ENCODE measurements around the gene GYG2. TPM values are rescaled to one million over a fixed set of nuclear protein-coding genes. Genes with fewer than 3 reads are reported as not detected.

GYG2 gene
- polyA plus RNA-seq, 1 donor = 13.2 TPM

DNA sequence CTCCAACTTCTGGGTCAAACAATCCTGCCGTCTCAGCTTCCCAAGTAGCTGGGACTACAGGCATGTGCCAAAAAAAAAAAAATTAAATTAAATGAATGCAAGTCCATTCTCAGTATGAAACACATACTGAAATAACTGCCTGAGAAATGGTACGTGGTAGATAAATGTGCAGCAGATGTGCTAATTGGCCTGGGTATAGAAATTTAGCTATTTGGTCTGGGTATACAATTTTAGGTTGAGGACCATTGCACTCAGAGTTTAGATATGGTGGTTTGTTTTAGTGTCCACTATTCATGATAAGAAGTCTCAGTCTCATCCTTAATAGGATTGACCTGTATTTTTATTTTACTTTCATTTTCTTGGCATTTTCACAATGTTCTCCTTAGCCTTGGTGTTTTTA is 9.2 kb downstream of the GYG2 start:
- Histone ChIP-seq H3K27me3 (ENCODE audit: control insufficient read depth, insufficient read depth, low read length) (no peaks in the 10 kb centered on the region), H3K4me1 (ENCODE audit: control insufficient read depth, insufficient read depth, low read length) (no peaks in the 10 kb centered on the region), H3K36me3 (ENCODE audit: control insufficient read depth, insufficient read depth, low read length) (no peaks in the 10 kb centered on the region), H3K9me3 (ENCODE audit: control insufficient read depth, low read depth, low read length) (peaks cover 7% of the 10 kb centered on the region), H3K27ac (ENCODE audit: low read length) (no peak overlapping the region), H3K4me3 (ENCODE audit: low read length) (no peak overlapping the region)
- no peak for DNase-seq
- WGBS (ENCODE audit: insufficient coverage, low lambda C conversion rate) = no CpG with 5 or more reads among the region's 2 CpGs

DNA sequence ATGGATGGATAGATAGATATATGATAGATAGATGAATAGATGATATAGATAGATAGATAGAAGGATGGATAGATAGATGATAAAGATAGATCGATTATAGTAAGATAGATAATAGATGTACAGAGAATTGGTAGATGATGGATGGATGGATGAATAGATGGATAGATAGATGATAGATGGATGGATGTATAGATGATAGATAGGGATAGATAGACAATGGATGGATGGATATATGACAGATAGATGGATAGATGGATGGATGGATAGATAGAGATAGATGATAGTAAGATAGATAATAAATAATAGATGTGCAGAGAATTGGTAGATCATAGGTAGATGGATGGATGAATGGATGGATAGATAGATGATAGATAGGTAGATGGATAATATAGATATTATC is 12.2 kb downstream of the GYG2 start:
- no peaks in the 10 kb centered on the region for H3K27me3 ChIP-seq (ENCODE audit: control insufficient read depth, insufficient read depth, low read length)
- H3K27ac ChIP-seq (ENCODE audit: low read length) = no peak overlapping the region
- H3K36me3 ChIP-seq (ENCODE audit: control insufficient read depth, insufficient read depth, low read length) = peaks cover 2% of the 10 kb centered on the region
- H3K4me1 ChIP-seq (ENCODE audit: control insufficient read depth, insufficient read depth, low read length) = no peaks in the 10 kb centered on the region
- no peak for DNase-seq
- WGBS (ENCODE audit: insufficient coverage, low lambda C conversion rate) = 100% methylated on average over 1 of the region's 1 CpG
- no peak overlapping the region for H3K4me3 ChIP-seq (ENCODE audit: low read length)
- peaks cover 7% of the 10 kb centered on the region for H3K9me3 ChIP-seq (ENCODE audit: control insufficient read depth, low read depth, low read length)

DNA sequence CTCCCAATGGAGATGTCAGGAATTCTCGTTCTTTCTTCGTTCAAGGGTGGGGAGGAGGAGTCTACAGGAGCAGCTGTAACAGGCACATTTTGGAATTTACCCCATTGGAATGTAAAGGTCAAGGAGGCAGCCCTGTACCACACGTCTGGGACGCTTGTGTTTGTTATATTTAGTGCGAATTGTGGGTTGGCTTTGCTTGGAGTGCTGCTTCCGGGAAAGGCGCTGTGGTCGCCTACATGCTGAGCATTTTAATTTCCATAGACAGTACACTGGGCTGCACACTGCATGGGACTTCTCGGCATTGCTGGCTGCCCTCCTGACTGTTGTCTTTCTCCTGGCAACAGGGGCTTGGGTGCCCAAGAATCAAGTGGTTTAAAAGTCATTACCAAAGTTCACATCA is 12.8 kb downstream of the GYG2 start:
- no peaks in the 10 kb centered on the region for H3K4me1 ChIP-seq (ENCODE audit: control insufficient read depth, insufficient read depth, low read length)
- peaks cover 7% of the 10 kb centered on the region for H3K9me3 ChIP-seq (ENCODE audit: control insufficient read depth, low read depth, low read length)
- H3K27me3 ChIP-seq (ENCODE audit: control insufficient read depth, insufficient read depth, low read length) = no peaks in the 10 kb centered on the region
- DNase-seq = no peak
- WGBS (ENCODE audit: insufficient coverage, low lambda C conversion rate) = no CpG with 5 or more reads among the region's 9 CpGs
- H3K27ac ChIP-seq (ENCODE audit: low read length) = no peak overlapping the region
- H3K4me3 ChIP-seq (ENCODE audit: low read length) = no peak overlapping the region
- peaks cover 2% of the 10 kb centered on the region for H3K36me3 ChIP-seq (ENCODE audit: control insufficient read depth, insufficient read depth, low read length)

- no peaks in the 10 kb centered on the region for H3K9me3 ChIP-seq (ENCODE audit: control insufficient read depth, low read depth, low read length)
- H3K36me3 ChIP-seq (ENCODE audit: control insufficient read depth, insufficient read depth, low read length) = peaks cover 2% of the 10 kb centered on the region
- no peaks in the 10 kb centered on the region for H3K4me1 ChIP-seq (ENCODE audit: control insufficient read depth, insufficient read depth, low read length)
- H3K4me3 ChIP-seq (ENCODE audit: low read length) = no peak overlapping the region
- no peaks in the 10 kb centered on the region for H3K27me3 ChIP-seq (ENCODE audit: control insufficient read depth, insufficient read depth, low read length)
- no peak overlapping the region for H3K27ac ChIP-seq (ENCODE audit: low read length)
- no peak for DNase-seq
Measured at GRCh38 chrX:2846992-2847391, 18.3 kb downstream of the GYG2 start.

DNA sequence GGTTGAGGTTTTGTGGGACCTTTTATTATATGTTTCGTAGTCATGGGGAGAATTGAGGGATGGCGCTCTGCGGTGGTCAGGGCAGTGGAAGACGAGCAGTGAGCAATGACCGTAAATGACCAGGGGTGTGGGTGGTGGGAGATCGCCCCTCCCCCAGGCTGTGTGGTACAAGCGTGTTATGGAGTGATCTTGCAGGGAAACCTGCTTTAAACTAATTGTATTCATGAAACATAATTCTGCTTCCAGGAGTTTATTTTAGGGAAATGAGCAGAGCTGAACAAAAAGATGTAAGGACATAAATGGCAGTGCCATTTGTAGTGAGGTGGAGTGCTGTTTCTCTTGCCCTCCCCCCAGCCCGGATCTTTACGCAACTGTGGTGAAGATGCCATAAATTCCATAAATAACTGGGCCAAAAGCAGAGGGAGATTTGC is 20.2 kb downstream of the GYG2 start:
- H3K4me3 ChIP-seq (ENCODE audit: low read length) = no peak overlapping the region
- no peaks in the 10 kb centered on the region for H3K36me3 ChIP-seq (ENCODE audit: control insufficient read depth, insufficient read depth, low read length)
- no CpG with 5 or more reads among the region's 9 CpGs for WGBS (ENCODE audit: insufficient coverage, low lambda C conversion rate)
- no peak for DNase-seq
- H3K4me1 ChIP-seq (ENCODE audit: control insufficient read depth, insufficient read depth, low read length) = no peaks in the 10 kb centered on the region
- no peaks in the 10 kb centered on the region for H3K9me3 ChIP-seq (ENCODE audit: control insufficient read depth, low read depth, low read length)
- H3K27me3 ChIP-seq (ENCODE audit: control insufficient read depth, insufficient read depth, low read length) = no peaks in the 10 kb centered on the region
- H3K27ac ChIP-seq (ENCODE audit: low read length) = no peak overlapping the region

DNA sequence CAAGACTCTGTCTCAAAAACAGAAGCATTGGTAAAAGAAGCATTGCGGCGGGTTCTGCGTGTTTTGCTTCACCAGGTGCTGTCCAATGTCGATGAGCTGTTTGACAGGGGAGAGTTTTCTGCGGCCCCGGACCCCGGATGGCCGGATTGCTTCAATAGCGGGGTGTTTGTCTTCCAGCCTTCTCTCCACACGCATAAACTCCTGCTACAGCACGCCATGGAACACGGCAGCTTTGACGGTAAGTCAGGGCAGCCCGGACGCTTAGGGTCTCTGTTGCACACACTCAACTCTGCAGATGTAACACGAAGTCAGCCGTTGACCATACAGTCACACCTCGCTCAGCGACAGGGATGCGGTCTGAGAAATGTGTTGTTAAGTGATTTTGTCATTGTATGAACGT is 26.2 kb downstream of the GYG2 start:
- no peak overlapping the region for H3K4me3 ChIP-seq (ENCODE audit: low read length)
- H3K4me1 ChIP-seq (ENCODE audit: control insufficient read depth, insufficient read depth, low read length) = no peaks in the 10 kb centered on the region
- H3K27ac ChIP-seq (ENCODE audit: low read length) = no peak overlapping the region
- peaks cover 3% of the 10 kb centered on the region for H3K36me3 ChIP-seq (ENCODE audit: control insufficient read depth, insufficient read depth, low read length)
- no CpG with 5 or more reads among the region's 21 CpGs for WGBS (ENCODE audit: insufficient coverage, low lambda C conversion rate)
- no peaks in the 10 kb centered on the region for H3K27me3 ChIP-seq (ENCODE audit: control insufficient read depth, insufficient read depth, low read length)
- DNase-seq = no peak
- H3K9me3 ChIP-seq (ENCODE audit: control insufficient read depth, low read depth, low read length) = no peaks in the 10 kb centered on the region

- H3K9me3 ChIP-seq (ENCODE audit: control insufficient read depth, low read depth, low read length) = no peaks in the 10 kb centered on the region
- WGBS (ENCODE audit: insufficient coverage, low lambda C conversion rate) = 100% methylated on average over 1 of the region's 2 CpGs
- H3K36me3 ChIP-seq (ENCODE audit: control insufficient read depth, insufficient read depth, low read length) = peaks cover 3% of the 10 kb centered on the region
- H3K27ac ChIP-seq (ENCODE audit: low read length) = no peak overlapping the region
- DNase-seq = no peak
- H3K27me3 ChIP-seq (ENCODE audit: control insufficient read depth, insufficient read depth, low read length) = no peaks in the 10 kb centered on the region
- H3K4me3 ChIP-seq (ENCODE audit: low read length) = no peak overlapping the region
- H3K4me1 ChIP-seq (ENCODE audit: control insufficient read depth, insufficient read depth, low read length) = no peaks in the 10 kb centered on the region
Measured at GRCh38 chrX:2855761-2856160, 27.0 kb downstream of the GYG2 start.

DNA sequence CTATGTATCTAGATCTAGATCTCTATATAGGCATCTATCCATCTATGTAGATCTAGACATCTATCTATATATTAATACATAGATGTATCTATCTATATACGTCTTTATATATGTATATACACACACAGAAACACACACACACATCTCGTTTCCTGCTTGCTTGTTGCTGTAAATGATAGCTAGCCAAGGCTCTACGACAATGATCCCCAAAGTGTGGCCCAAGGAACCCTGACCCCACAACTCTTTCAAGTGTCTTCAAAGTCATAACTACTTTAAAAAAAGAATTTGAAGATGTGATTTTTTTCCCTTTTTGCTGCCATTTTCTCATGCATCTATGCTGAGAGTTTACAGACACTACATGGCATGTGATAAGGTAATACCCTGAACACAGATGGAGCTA is 28.8 kb downstream of the GYG2 start:
- Histone ChIP-seq H3K4me1 (ENCODE audit: control insufficient read depth, insufficient read depth, low read length) (no peaks in the 10 kb centered on the region), H3K4me3 (ENCODE audit: low read length) (no peak overlapping the region), H3K27ac (ENCODE audit: low read length) (no peak overlapping the region), H3K36me3 (ENCODE audit: control insufficient read depth, insufficient read depth, low read length) (peaks cover 6% of the 10 kb centered on the region), H3K27me3 (ENCODE audit: control insufficient read depth, insufficient read depth, low read length) (no peaks in the 10 kb centered on the region), H3K9me3 (ENCODE audit: control insufficient read depth, low read depth, low read length) (no peaks in the 10 kb centered on the region)
- no peak for DNase-seq
- no CpG with 5 or more reads among the region's 3 CpGs for WGBS (ENCODE audit: insufficient coverage, low lambda C conversion rate)

- Histone ChIP-seq H3K4me1 (ENCODE audit: control insufficient read depth, insufficient read depth, low read length) (no peaks in the 10 kb centered on the region), H3K4me3 (ENCODE audit: low read length) (no peak overlapping the region), H3K27me3 (ENCODE audit: control insufficient read depth, insufficient read depth, low read length) (no peaks in the 10 kb centered on the region), H3K36me3 (ENCODE audit: control insufficient read depth, insufficient read depth, low read length) (peaks cover 6% of the 10 kb centered on the region), H3K9me3 (ENCODE audit: control insufficient read depth, low read depth, low read length) (no peaks in the 10 kb centered on the region), H3K27ac (ENCODE audit: low read length) (no peak overlapping the region)
- DNase-seq = no peak
- WGBS (ENCODE audit: insufficient coverage, low lambda C conversion rate) = no CpG with 5 or more reads among the region's 1 CpG
Measured at GRCh38 chrX:2859197-2859797, 30.6 kb downstream of the GYG2 start.

DNA sequence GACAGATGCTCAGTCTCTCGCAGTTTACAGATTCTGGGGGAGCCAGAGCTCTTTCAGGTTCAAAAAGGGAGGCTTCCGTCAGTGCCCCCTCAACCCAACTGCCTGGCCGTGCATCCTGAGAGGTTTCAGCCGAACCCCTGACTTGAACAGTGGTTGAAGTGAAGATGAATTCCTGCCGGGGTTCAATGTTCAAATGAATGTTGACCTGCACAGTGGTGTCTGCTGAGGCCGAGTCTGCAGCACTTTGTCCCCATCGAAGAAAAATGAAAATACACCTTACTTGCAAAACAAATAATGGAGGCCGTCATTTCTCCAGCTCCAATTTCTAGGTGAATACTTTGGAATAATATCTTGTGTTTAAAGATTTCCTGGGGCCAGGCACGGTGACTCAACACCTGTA is 33.7 kb downstream of the GYG2 start:
- Histone ChIP-seq H3K4me1 (ENCODE audit: control insufficient read depth, insufficient read depth, low read length) (no peaks in the 10 kb centered on the region), H3K4me3 (ENCODE audit: low read length) (no peak overlapping the region), H3K27me3 (ENCODE audit: control insufficient read depth, insufficient read depth, low read length) (no peaks in the 10 kb centered on the region), H3K9me3 (ENCODE audit: control insufficient read depth, low read depth, low read length) (no peaks in the 10 kb centered on the region), H3K36me3 (ENCODE audit: control insufficient read depth, insufficient read depth, low read length) (peaks cover 6% of the 10 kb centered on the region), H3K27ac (ENCODE audit: low read length) (no peak overlapping the region)
- DNase-seq = no peak
- WGBS (ENCODE audit: insufficient coverage, low lambda C conversion rate) = no CpG with 5 or more reads among the region's 9 CpGs

DNA sequence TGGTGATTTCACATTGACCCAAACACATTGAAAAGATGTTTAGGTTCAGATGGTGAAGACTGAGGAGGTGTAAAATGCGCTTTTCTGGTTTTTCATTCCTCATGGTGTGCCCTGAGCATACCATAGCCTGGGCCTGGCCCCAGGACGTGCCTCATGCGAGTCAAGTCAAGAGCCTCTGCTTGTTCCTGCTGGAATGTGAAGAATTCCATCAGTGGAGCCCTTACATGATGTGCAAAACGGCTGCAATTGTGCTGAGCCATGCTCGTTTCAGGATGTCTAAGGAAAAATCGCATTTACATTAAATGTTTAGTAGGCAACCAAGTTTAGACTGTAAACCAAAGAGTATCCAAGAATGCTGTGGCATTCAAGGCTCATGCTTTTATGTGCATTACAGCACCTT is 34.9 kb downstream of the GYG2 start:
- H3K4me1 ChIP-seq (ENCODE audit: control insufficient read depth, insufficient read depth, low read length) = no peaks in the 10 kb centered on the region
- no peak overlapping the region for H3K4me3 ChIP-seq (ENCODE audit: low read length)
- H3K27ac ChIP-seq (ENCODE audit: low read length) = no peak overlapping the region
- no peak for DNase-seq
- WGBS (ENCODE audit: insufficient coverage, low lambda C conversion rate) = no CpG with 5 or more reads among the region's 6 CpGs
- peaks cover 6% of the 10 kb centered on the region for H3K36me3 ChIP-seq (ENCODE audit: control insufficient read depth, insufficient read depth, low read length)
- H3K9me3 ChIP-seq (ENCODE audit: control insufficient read depth, low read depth, low read length) = no peaks in the 10 kb centered on the region
- H3K27me3 ChIP-seq (ENCODE audit: control insufficient read depth, insufficient read depth, low read length) = no peaks in the 10 kb centered on the region
